Mesothelial cell of epicardium (in vitro differentiated cells): Measurements from ENCODE around the gene M1AP. TPM values are rescaled to one million over a fixed set of nuclear protein-coding genes. Genes with fewer than 3 reads are reported as not detected.

Experiments
- DNase-seq, 2 experiments: peaks; one replicate each; pipeline ENCODE4 v3.0.0; 2021; ENCODE audit warnings: low spot score in 2 of 2; ENCODE audit not compliant: unreplicated experiment in 2 of 2
- H3K27ac Mint-ChIP-seq: 2 replicates; pipeline ENCODE4 v1.8.0; 2021; ENCODE audit warnings: mixed read lengths
- H3K27me3 Mint-ChIP-seq: 2 replicates; pipeline ENCODE4 v1.8.0; 2021; ENCODE audit warnings: low read depth, mixed read lengths
- H3K36me3 Mint-ChIP-seq: 2 replicates; pipeline ENCODE4 v1.8.0; 2021; ENCODE audit warnings: mixed read lengths
- H3K4me1 Mint-ChIP-seq: 2 replicates; pipeline ENCODE4 v1.8.0; 2021; ENCODE audit warnings: mixed read lengths
- H3K4me3 Mint-ChIP-seq: 2 replicates; pipeline ENCODE4 v1.8.0; 2021; ENCODE audit warnings: mild to moderate bottlenecking, moderate library complexity, mixed read lengths
- H3K9me3 Mint-ChIP-seq: 2 replicates; pipeline ENCODE4 v1.8.0; 2021; ENCODE audit warnings: mixed read lengths
- CTCF ChIP-seq: fragments of 200-600 bp; sonication (generic); IDR thresholded peaks from one replicate; pipeline ENCODE4 v1.5.0; 2021; ENCODE audit warnings: antibody characterized with exemption; ENCODE audit not compliant: unreplicated experiment
- total RNA-seq: library from RNA; stranded (reverse); gene quantifications from 3 replicates; pipeline ENCODE4 v1.2.1, GENCODE V29; 2021

M1AP gene
- total RNA-seq, 1 donor from 2014 or later = 7.4 TPM

GRCh38 chr2:74583504-74583903 lies 64.6 kb downstream of the M1AP start:
- no peak overlapping the region for H3K4me3 Mint-ChIP-seq
- H3K27me3 Mint-ChIP-seq = no peaks in the 10 kb centered on the region
- no peak for TF ChIP-seq CTCF
- H3K27ac Mint-ChIP-seq = no peak overlapping the region
- peaks cover 3% of the 10 kb centered on the region for H3K4me1 Mint-ChIP-seq
- H3K9me3 Mint-ChIP-seq = no peaks in the 10 kb centered on the region
- H3K36me3 Mint-ChIP-seq = no peaks in the 10 kb centered on the region
- no peak for DNase-seq

GRCh38 chr2:74582184-74582583 lies 65.9 kb downstream of the M1AP start:
- no peak for TF ChIP-seq CTCF
- no peak for DNase-seq
- Mint-ChIP-seq H3K27ac (no peak overlapping the region), H3K9me3 (no peaks in the 10 kb centered on the region), H3K4me3 (no peak overlapping the region), H3K36me3 (no peaks in the 10 kb centered on the region), H3K27me3 (no peaks in the 10 kb centered on the region), H3K4me1 (peaks cover 3% of the 10 kb centered on the region)

- Mint-ChIP-seq H3K4me3 (no peak overlapping the region), H3K27ac (no peak overlapping the region), H3K27me3 (no peaks in the 10 kb centered on the region), H3K4me1 (peaks cover 3% of the 10 kb centered on the region), H3K36me3 (no peaks in the 10 kb centered on the region), H3K9me3 (no peaks in the 10 kb centered on the region)
- DNase-seq = no peak
- no peak for TF ChIP-seq CTCF
These were observed 66.7 kb downstream of the M1AP start for GRCh38 chr2:74581463-74581862.

GRCh38 chr2:74578408-74578807 lies 69.7 kb downstream of the M1AP start:
- Mint-ChIP-seq H3K4me3 (no peak overlapping the region), H3K36me3 (no peaks in the 10 kb centered on the region), H3K27ac (no peak overlapping the region), H3K4me1 (no peaks in the 10 kb centered on the region), H3K27me3 (no peaks in the 10 kb centered on the region), H3K9me3 (no peaks in the 10 kb centered on the region)
- no peak for DNase-seq
- no peak for TF ChIP-seq CTCF

GRCh38 chr2:74577448-74577847 lies 70.7 kb downstream of the M1AP start:
- H3K27me3 Mint-ChIP-seq = no peaks in the 10 kb centered on the region
- no peaks in the 10 kb centered on the region for H3K9me3 Mint-ChIP-seq
- no peak overlapping the region for H3K27ac Mint-ChIP-seq
- no peak for DNase-seq
- no peaks in the 10 kb centered on the region for H3K36me3 Mint-ChIP-seq
- no peak overlapping the region for H3K4me3 Mint-ChIP-seq
- no peak for TF ChIP-seq CTCF
- no peaks in the 10 kb centered on the region for H3K4me1 Mint-ChIP-seq

GRCh38 chr2:74576863-74577229 lies 71.3 kb downstream of the M1AP start:
- H3K36me3 Mint-ChIP-seq = no peaks in the 10 kb centered on the region
- H3K27me3 Mint-ChIP-seq = no peaks in the 10 kb centered on the region
- no peaks in the 10 kb centered on the region for H3K9me3 Mint-ChIP-seq
- DNase-seq = no peak
- no peak overlapping the region for H3K4me3 Mint-ChIP-seq
- no peaks in the 10 kb centered on the region for H3K4me1 Mint-ChIP-seq
- no peak for TF ChIP-seq CTCF
- no peak overlapping the region for H3K27ac Mint-ChIP-seq
